Epidermal melanocyte (primary cell): ENCODE results near the gene AAMDC.
A peak's percentile ranks its signal among the peaks of the same experiment; 100 is the strongest.

Experiments used
- DNase-seq: peaks from one replicate; pipeline ENCODE4 v3.0.0; 2011; ENCODE audit warnings: low spot score; ENCODE audit not compliant: insufficient read length

Gene AAMDC

DNA sequence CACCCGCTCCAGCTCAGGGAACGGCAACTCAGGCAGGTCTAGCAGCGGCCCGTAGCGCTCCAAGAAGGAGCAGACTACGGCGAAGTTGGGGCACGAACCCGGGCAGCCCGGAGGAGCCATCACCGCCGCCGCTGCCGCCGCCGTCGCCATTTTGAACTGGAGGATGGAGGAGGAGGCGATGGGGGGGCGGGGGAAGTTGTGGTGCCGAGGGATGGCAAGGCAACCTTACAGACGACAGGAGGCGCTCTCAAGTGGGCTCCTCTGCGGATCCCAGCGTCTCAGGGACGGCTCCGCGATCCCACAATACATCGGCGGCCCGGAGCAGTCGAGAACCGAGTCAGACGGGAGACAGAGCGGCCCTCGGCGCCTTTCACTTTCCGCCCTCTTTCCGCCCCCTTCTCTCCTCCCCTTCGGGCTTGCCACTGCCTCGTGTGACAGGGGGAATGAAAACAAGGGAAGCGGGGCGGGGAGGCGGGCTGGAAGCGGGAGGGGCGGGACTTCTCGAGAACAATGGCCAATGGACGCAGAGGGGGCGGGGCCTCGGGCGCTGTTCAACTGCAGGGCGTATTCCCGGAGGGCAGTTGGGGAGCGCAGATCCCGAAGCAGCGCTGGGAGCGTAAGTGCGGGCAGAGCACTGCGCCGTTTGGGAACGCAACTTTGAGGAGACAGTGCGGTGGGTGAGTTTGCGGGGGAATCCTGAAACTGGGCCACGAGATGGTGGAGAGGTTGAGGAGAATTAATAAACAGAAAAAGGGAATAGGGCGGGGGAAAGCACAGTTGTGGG is at the start of gene AAMDC, which contains the start of gene RSF1:
Gene AAMDC (plus strand): TSS at position 580 of the 784 bp plus-strand sequence. CDS start 21,353 bp downstream, outside the sequence.
Gene RSF1 (minus strand): TSS at position 158 of the 784 bp plus-strand sequence. CDS start 8 bp downstream, at position 150.
- peak; percentile 88 for DNase-seq

DNA sequence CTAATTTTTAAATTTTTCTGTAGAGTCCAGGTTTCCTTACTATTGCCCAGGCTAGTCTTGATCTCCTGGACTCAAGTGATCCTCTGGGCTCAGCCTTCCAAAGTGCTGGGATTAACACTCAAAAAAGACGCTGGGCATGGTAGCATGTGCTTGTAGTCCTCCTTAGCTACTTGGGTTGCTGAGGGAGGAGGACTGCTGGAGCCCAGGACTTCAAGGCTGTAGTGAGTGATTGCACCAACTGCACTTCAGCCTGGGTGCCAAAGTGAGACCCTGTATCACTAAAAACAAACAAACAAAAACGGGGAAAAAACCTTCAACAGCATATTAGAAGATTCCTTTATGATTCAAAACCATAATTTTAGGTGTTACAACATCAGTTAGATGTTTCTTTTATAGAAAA is 45.0 kb upstream of the AAMDC start:
- DNase-seq: no peak

DNA sequence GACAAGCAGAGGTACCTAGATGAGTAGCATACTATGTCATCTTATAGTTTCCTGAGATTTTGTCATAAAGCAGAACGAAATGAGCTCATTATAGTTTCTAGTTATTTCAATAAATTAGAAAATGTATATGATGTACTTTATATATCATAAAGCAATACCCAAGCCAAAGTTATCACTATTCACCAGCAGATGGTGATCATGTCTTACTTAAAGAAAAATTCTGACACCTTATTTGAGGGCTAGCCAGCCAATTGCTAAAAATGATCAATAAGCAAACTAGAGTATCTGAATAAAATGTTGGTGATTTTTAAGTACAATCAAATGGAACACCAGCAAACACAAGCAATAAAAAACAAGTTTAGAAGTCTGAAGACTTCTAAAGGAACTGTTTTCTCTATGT is 44.5 kb upstream of the AAMDC start:
- DNase-seq: no peak

DNA sequence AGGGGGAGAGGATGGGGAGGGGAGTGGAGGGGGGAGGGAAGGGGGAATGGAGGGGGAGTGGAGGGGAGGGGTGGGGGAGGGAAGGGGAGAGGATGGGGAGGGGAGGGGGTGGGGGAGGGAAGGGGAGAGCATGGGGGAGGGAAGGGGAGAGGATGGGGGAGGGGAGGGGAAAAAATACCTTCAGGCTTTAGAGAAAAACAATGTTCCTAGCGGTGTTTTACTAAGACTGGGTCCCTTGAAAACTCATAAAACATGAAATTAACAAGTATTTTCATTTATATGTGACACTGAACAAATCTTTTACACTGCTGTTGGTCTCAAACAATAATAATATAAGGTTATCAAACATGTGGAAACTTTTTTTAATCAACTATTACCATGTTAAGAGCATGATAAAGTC is 42.8 kb upstream of the AAMDC start:
- no peak for DNase-seq

DNA sequence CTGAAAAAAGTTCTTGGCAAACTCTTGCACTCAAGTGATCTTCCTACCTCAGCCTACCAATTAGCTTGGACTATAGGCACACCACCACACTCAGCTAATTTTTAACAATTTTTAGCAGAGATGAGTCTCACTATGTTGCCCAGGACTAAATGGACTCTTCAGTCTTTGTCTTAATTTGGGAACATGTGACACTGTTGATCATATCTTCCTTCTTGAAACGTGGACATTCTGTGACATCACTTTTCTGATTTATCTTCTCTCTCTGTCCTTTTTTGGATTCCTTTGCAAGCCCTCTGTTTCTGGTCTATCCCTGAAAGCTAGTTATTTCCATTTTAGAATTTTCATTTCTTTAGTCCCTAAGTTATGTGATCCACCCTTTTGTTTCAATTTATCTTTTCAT is 42.4 kb upstream of the AAMDC start:
- no peak for DNase-seq

DNA sequence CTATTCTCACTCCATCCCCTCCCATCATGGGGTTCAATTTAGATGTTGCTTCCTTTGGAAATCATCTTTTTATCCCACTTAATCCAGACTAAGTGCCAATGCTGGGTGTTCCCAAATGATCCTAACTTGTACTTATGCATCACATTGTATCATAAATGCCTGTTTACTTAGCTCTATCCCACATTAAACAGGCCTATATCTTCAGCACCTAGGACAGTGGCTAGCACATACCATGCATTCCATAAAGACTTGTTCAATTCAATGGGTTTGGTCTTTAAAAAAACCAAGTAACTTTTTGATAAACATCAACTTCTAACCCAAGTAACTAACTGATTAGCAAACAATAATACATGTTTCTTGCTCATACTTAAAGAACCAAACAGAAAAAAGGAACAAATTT is 41.0 kb upstream of the AAMDC start:
- no peak for DNase-seq

DNA sequence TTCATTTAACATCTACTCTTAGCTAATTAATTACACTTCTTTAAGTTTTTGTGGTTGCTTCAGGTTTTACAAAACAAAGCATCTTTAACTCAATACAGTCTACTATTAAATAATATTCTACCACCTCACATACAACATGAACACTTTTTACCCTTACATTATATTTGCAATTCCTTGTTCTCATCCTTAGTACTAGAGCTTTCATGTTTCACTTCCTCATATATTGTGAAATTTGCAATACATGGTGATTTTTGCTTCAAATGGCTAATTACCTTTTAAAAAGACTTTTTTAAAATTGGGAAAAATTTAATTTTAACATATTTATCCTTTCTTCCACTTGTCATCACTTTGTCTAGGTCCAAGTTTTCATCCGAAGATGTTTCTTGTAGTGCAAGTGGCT is 37.9 kb upstream of the AAMDC start:
- DNase-seq: no peak

DNA sequence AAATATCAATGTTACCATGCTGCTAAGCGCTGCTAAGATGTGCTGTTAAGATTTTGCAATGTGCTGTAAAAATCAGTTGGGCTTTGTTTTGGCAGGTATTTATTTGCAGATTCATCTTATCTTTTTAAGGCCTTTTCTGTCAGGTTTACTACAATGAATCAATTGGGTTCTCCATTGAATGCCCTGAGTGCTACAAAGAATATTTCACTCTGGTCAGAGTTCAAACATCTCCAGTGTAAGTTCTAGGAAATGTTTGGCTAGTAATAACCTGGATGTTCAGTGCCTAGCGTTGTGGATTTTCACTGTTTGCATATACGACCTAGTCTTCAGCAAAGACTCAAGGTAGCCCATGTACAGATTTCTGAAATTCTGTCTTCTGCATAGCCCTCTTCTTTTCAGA is 36.4 kb upstream of the AAMDC start:
- DNase-seq: no peak

DNA sequence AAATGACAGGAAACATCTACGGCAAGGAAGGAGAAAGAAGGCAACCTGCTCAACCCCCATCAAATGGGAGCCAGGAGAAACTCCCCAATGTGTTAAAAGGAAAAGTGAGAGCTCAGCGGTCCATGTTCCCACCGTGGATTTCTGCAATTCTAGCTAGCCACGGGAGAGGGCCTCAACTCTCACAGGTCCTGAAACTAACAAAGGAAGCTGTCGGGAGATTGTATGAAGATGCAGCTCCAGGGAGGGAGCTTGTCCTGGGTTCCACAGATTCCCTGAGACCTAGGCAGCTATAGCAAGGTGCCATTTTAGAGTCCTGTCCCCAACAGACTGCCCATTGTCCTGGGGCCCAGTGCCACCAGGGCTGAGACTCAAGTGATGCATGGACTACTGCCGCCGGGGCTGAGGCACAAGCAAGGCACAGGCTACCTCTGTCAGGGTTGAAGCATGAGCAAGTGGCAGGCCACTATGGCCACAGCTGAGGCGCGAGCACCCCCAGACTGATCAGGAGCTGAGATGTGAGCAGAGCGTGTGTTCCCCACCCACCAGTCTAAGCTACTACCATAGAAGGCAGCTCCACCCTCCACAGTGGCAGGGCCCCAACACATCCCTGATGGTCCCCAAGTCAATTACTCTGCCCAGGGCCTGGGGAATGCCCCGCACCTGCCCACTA is 31.7 kb upstream of the AAMDC start:
- DNase-seq: no peak

DNA sequence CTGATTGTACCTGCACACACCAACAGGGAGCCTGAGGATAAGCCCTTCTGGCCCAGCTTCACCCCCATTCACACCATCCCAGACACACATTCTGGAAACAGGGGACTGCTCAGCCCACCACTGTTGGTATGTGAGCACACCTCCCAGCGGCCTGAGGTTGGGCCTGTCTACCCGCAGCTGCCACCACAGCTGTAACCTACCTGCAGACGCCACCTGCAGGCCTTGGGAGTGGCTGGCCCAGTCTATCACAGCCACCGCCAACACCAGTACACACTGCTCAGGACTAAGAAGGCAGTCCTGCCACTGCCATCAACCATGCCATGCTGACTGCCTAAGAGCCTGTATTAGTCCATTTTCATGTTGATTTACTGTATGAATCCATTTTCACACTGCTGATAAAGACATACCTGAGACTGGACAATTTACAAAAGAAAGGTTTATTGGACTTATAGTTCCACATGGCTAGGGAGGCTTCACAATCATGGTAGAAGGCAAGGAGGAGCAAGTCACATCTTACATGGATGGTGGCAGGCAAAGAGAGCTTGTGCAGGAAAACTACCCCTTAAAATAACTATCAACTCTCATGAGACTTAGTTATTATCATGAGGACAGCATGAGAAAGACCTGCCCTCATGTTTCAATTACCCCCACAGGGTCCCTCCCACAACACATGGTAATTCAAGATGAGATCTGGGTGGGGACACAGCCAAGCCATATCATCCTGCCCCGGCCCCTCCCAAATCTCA is 31.0 kb upstream of the AAMDC start:
- DNase-seq: no peak

DNA sequence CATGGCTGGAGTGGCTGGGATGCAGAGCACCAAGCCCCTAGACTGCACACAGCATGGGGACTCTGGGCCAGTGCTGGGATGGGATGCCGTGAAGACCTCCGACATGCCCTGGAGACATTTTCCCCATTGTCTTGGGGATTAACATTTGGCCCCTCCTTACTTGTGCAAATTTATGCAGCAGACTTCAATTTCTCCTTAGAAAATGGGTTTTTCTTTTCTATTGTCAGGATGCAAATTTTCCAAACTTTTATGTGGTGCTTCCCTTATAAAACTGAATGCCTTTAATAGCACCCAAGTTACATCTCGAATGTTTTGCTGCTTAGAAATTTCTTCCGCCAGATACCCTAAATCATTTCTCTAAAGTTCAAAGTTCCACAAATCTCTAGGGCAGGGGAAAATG is 29.6 kb upstream of the AAMDC start:
- DNase-seq: no peak

DNA sequence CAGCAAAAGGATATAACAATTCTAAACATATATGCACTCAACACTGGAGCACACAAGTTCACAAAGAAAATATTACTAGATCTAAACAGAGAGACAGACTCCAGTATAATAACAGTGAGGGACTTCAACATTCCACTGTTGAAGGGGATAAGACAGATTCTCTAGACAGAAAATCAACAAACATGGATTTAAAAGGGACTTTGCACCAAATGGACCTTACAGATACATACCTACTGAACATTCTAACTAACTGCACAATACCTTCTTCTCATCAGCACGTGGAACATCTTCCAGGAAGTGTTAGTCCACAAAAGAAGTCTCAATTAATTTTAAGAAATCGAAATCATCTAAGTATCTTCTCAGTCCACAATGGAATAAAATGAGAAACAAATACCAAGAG is 27.0 kb upstream of the AAMDC start:
- no peak for DNase-seq

DNA sequence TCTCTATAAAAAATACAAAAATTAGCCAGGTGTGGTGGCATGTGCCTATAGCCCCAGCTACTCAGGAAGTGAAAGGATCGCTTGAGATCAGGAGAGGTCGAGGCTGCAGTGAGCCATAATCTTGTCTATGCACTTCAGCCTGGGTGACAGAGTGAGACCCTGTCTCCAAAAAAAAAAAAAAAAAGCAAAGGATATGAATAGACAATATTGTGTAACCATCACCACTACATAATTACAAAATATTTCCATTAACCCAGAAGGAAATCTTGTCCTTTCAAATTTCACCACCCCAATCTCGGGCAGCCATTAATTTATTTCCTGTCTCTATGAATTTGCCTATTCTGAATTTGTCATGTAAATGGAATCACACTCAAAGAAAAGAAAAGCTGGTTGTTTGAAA is 21.6 kb upstream of the AAMDC start:
- DNase-seq: no peak

DNA sequence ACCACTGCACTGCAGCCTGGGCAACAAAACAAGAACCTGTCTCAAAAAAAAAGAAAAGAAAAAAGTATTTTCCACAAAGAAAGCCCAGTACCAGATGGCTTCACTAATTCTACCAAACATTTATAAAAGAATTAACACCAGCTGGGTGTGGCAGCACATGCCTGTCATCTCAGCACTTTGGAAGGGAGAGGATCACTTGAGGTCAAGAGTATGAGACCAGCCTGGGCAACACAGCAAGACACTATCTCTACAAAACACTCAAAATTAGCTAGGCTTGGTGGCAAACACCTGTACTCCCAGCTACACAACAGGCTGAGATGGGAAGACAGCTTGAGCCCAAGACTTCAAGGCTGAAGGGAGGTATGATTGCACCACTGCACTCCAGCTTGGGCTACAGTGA is 20.5 kb upstream of the AAMDC start:
- DNase-seq: no peak

DNA sequence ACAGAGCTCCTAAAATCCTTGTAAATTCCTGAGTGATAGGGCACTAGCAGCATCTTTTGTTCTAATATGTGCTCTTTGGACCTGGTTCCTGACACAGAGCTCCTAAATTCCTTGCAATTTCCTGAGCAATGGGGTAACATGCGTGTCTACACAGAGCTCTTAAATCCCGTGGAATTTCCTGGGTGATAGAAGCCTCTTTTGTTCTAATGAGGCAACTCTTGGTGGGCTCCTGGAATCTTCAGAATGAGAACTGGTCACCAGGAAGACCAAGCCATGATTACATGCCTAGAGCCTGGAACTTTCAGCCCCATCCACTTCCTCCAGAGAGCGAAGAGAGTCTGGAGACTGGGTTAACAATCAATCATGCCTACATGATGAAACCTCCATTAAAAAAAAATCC is 19.5 kb upstream of the AAMDC start:
- DNase-seq: no peak

DNA sequence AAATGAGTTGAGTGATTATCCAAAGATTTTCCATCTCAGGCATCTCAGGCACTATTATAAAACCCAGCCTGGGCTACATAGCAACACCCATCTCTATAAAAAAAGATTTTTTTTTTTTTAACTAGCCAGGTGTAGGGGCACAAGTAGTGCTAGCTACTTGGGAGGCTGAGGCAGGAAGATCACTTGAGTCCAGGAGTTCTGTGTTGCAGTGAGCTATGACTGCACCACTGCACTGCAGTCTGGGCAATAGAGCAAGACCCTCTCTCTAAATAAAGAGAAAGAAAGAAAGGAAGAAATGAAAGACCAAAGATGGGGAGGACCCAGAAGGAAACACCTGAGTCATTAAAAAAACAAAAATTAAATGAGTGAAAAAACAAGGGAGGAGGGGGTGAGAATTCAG is 14.5 kb upstream of the AAMDC start:
- DNase-seq: no peak

DNA sequence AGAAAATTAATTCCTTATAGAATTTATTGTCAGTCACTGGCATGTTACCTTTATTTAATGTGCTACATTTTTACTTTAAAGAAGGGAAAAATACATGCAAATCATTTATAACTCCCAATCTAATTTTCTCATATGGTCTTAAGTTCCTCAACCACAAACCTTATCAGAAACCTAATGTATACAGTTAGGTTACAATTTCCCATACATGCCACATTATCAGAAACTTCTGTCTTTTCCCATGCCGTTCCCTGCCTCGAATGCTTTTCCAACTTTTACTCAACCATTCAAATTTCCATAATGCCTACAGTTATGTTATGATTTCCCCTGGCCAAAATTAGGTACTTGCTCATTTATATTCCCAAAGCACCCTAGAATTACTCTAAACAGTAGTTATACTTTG is 14.0 kb upstream of the AAMDC start:
- DNase-seq: no peak

DNA sequence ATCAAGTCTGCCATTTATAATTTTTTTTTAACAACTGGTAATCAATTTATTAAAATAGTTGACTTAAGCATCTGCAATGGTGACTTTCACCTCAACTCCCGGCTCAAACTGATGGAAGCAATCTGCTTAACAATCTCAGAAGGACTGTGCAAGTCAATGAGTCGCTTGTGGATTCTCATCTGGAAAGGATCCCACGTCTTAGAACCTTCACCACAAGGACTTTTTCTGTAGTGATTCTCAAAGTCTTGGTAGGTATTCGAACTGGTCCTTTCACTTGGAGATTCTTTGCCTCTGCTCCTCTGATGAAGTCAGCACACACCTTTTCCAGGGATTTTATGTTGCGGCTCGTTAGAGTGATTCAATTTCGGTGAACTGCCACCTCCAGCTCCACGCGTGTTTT is 7.7 kb upstream of the AAMDC start:
- no peak for DNase-seq

DNA sequence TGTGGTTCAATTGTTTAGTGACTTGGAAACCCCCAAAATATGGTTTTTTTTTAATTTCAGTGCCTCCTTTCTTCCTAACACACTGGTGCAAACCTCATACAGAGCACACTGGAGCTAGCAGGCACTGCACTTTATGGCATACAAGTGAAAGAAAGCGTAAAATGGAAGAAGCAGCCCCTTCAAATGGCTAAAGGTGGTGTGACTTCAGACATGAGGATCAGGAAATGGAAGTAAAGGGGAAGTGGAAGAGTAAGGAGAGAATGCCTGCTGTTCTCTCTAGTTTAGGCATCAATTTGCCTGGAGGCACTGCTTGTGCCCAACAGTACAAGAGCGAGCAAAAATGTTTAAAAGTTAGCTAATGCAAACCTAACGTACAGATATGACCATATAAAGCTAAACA is 6.1 kb upstream of the AAMDC start:
- no peak for DNase-seq

DNA sequence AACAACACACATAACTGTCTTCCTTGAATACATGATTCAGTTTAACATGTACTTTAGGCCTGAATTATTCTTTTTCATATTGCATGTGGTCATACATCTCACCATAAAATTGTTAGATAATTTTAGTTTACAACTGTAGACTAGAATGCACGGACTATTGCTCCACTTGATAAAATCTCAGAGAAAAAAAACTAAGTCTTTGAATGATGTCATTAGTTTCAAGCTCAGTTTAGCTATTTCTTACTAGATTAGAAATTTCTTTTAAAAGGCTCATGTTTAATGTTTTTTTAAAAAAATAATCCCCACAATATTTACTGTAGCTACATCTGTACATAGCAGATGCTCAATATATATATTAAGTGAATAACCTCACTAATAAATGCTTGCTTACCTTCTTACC is 5.5 kb upstream of the AAMDC start:
- no peak for DNase-seq

DNA sequence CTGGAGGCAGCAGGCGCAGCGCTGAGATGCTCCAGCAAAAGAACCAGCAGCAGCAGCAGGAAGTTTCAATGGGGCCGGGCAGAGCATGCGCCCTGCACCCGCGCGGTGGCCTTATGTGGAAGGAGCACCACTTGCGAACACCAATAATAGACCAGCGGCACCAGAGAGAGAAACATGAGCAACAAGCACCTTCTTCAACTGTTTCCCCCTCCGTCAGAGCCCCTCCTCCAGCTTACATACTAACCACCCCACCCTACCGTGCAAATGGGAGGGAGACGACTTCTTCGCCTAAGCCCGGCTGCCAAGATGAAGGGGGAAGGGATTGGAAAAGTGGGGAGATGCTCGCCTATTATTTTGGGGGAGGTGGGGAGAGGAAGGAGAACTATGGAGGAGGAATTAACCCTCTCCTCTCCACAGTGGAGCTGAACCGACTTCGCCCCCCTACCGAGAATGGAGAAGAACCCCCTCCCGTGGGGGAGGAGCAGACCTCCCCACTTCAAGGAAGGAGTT is 1.5 kb upstream of the AAMDC start:
- peak; percentile 40 for DNase-seq

DNA sequence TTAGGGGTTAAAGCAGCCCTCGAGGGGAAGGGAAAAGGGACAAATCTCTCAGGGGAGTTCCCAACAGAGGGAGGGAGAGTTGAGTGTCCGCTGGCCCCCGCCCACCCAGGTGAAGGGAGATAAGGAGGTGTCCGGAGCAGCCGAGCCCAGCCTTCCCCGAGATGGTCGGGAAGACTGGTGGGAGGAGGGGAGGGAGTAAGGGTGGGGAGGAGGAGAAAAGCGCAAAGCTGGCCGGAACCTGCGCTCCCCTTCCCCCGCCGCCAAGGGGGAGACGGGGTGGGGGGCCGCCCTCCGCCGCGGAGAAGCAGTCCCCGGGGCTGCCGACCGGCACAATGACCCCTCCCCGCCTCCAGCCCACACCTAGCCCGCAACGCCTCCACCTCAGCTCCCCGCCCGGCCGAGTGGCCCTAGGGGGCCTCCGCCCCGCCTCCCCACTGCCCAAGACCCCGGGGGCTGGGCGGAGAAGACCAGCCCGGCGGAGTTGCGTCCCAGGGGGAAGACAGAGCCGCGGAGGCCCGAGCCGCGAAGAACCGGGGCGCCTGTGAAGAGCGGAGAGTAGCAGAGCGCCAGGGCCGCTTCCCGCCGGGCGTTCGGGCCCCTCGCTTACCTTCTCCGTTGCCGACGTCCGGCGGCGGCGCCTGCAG is 901 bp upstream of the AAMDC start:
- no peak for DNase-seq
